PC-3 (cell line): ENCODE data around the gene NTRK2.

Experiments
- EZH2 ChIP-seq: fragments of 300-600 bp; sonication (generic); IDR thresholded peaks from one replicate; pipeline ENCODE4 v1.6.1; 2017; ENCODE audit warnings: antibody characterized with exemption, mild to moderate bottlenecking, low read length; ENCODE audit not compliant: unreplicated experiment
- EZH2phosphoT487 ChIP-seq: fragments of 300-600 bp; sonication (generic); IDR thresholded peaks from 2 replicates; pipeline ENCODE4 v1.6.1; 2018; ENCODE audit warnings: mild to moderate bottlenecking, antibody characterized with exemption, low read length, borderline replicate concordance
- TF ChIP-seq, protein P1 (sequence below): fragments of 300-600 bp; sonication (generic); conservative IDR thresholded peaks from 2 replicates; pipeline ENCODE4 v1.5.1; 2017; ENCODE audit warnings: antibody characterized with exemption, low read depth, mild to moderate bottlenecking, low read length

DNA sequence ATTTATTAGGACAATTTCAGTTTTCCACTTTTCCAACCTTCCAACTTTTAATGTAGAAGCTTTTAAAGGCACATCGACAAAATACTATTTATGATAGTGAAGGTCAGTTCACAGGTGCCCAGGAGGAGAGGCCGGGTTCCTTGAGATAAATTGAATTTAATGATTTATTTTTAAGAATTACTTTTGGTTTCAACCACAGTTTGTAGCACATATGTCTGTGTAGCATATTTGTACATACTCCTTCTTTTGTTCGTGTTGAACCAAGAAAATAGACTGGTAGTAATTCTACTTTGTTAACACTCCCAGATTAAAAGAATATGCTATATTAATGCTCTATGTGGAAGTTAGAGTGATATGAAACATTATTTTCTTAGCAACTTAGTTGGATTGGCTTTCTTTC lies 46.7 kb downstream of the NTRK2 start:
- TF ChIP-seq, protein P1, sequence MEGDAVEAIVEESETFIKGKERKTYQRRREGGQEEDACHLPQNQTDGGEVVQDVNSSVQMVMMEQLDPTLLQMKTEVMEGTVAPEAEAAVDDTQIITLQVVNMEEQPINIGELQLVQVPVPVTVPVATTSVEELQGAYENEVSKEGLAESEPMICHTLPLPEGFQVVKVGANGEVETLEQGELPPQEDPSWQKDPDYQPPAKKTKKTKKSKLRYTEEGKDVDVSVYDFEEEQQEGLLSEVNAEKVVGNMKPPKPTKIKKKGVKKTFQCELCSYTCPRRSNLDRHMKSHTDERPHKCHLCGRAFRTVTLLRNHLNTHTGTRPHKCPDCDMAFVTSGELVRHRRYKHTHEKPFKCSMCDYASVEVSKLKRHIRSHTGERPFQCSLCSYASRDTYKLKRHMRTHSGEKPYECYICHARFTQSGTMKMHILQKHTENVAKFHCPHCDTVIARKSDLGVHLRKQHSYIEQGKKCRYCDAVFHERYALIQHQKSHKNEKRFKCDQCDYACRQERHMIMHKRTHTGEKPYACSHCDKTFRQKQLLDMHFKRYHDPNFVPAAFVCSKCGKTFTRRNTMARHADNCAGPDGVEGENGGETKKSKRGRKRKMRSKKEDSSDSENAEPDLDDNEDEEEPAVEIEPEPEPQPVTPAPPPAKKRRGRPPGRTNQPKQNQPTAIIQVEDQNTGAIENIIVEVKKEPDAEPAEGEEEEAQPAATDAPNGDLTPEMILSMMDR = no peak
- TF ChIP-seq EZH2 (no peak), EZH2phosphoT487 (no peak)
